Activated CD8-positive, alpha-beta T cell treated with anti-CD3 and anti-CD28 coated beads for 36 hours (primary cell): ENCODE data around the gene PLPP6. TPM values are rescaled to one million over a fixed set of nuclear protein-coding genes. Genes with fewer than 3 reads are reported as not detected.

Experiments
- total RNA-seq, 2 experiments: library from RNA; stranded (reverse); gene quantifications; one replicate each; pipeline ENCODE4 v1.2.3, GENCODE V29; 2021

Gene PLPP6
- total RNA-seq, 2 experiments from 2014 or later = 2.8 to 3.2 TPM

Other genes starting within 250 kb of the PLPP6 start
- gene SLC1A1, start 171.8 kb upstream of the PLPP6 start, total RNA-seq = under 1 TPM; 0.09 to 0.29 TPM
- gene SPATA6L, start 4.2 kb downstream of the PLPP6 start, total RNA-seq = under 1 TPM; 0.43 to 0.78 TPM
- 10 to 100 TPM; 10.0 to 10.2 TPM for gene CDC37L1, start 17.3 kb downstream of the PLPP6 start, total RNA-seq
- 10 to 100 TPM; 34.3 to 35.5 TPM for gene AK3, start 78.9 kb downstream of the PLPP6 start, total RNA-seq
- 10 to 100 TPM; 24.5 to 28.6 TPM for gene RCL1, start 130.7 kb downstream of the PLPP6 start, total RNA-seq